Panc1 (cell line): Measurements from ENCODE around the gene PCGF1. TPM values are rescaled to one million over a fixed set of nuclear protein-coding genes. Genes with fewer than 3 reads are reported as not detected.

Source experiments
- ATAC-seq: fragments of 200-7000 bp; cut with Tn5 transposase; 2 replicates; pipeline ENCODE4 v1.9.1; 2020; ENCODE audit warnings: mild to moderate bottlenecking, moderate library complexity
- BruUV-seq: library from RNA; stranded (reverse); fragments of 400-500 nt; replicated peaks from 2 replicates; lab custom pipeline; 2021; lab: Mats Ljungman, UMichigan
- CTCF ChIA-PET: fragments of 300-600 bp; sonication (Branson Sonifier 250); formaldehyde crosslinking; loops from one replicate; lab custom pipeline; 2022; ENCODE audit warnings: antibody characterized with exemption; lab: Charles Lee
- POLR2A ChIA-PET: fragments of 300-600 bp; sonication (Branson Sonifier 250); formaldehyde crosslinking; loops from one replicate; lab custom pipeline; 2022; ENCODE audit warnings: antibody characterized with exemption; lab: Charles Lee
- DNase-seq: peaks from one replicate; pipeline ENCODE4 v3.0.0-alpha.2; 2010; ENCODE audit warnings: low read depth, low spot score
- H3K27ac ChIP-seq: 2 replicates; pipeline ENCODE4 v1.5.1; 2011; ENCODE audit warnings: mild to moderate bottlenecking, low read length, inconsistent platforms
- H3K27me3 ChIP-seq: fragments of 200-500 bp; sonication (Bioruptor generic); 2 replicates; pipeline ENCODE4 v1.6.0; 2014; ENCODE audit warnings: low read length, inconsistent platforms; ENCODE audit not compliant: control insufficient read depth, insufficient read depth
- H3K36me3 ChIP-seq: fragments of 200-500 bp; sonication (Bioruptor generic); 2 replicates; pipeline ENCODE4 v1.5.1; 2014; ENCODE audit warnings: inconsistent platforms, mild to moderate bottlenecking, low read length, moderate library complexity; ENCODE audit not compliant: control insufficient read depth, insufficient read depth
- H3K4me1 ChIP-seq: 2 replicates; pipeline ENCODE4 v1.5.1; 2011; ENCODE audit warnings: inconsistent platforms, mild to moderate bottlenecking, low read length, moderate library complexity; ENCODE audit not compliant: control insufficient read depth, insufficient read depth
- H3K4me3 ChIP-seq, 2 experiments: 2 replicates each; pipeline ENCODE4 v1.5.1; 2011 to 2012; ENCODE audit warnings: low read depth in 2 of 2, low read length in 2 of 2, mild to moderate bottlenecking in 2 of 2, inconsistent platforms in 1 of 2, moderate library complexity in 1 of 2
- H3K9me3 ChIP-seq: fragments of 200-500 bp; sonication (Bioruptor generic); 2 replicates; pipeline ENCODE4 v1.5.1; 2014; ENCODE audit warnings: low read depth, mild to moderate bottlenecking, inconsistent platforms, low read length, moderate library complexity; ENCODE audit not compliant: control insufficient read depth, insufficient read depth
- CTCF ChIP-seq: fragments of 450-650 bp; IDR thresholded peaks from 2 replicates; pipeline ENCODE4 v1.5.1; 2017; ENCODE audit warnings: mild to moderate bottlenecking
- POLR2AphosphoS5 ChIP-seq: IDR thresholded peaks from 2 replicates; pipeline ENCODE4 v1.6.1; 2012; ENCODE audit warnings: mild to moderate bottlenecking, low read depth, low read length, moderate library complexity
- REST ChIP-seq, 2 experiments: IDR thresholded peaks; 2 replicates each; pipeline ENCODE4 v1.6.1; 2011 to 2012; ENCODE audit warnings: low read depth in 2 of 2, control low read depth in 1 of 2, low read length in 1 of 2, mild to moderate bottlenecking in 1 of 2, moderate library complexity in 1 of 2; ENCODE audit not compliant: insufficient read depth in 1 of 2
- SIN3A ChIP-seq: IDR thresholded peaks from 2 replicates; pipeline ENCODE4 v1.6.1; 2012; ENCODE audit warnings: low read depth, mild to moderate bottlenecking, low read length, moderate library complexity, borderline replicate concordance; ENCODE audit not compliant: insufficient read depth
- TCF7L2 ChIP-seq: IDR thresholded peaks from 2 replicates; pipeline ENCODE4 v1.6.1; 2011; ENCODE audit warnings: mild to moderate bottlenecking, low read depth, low read length, inconsistent platforms
- in situ Hi-C: cut with HindIII; loops from 2 replicates; pipeline ENCODE4 v1.10.0; 2016; ENCODE audit warnings: low sequenced_read_pairs, low pct_unique_long_range_greater_than_20kb
- intact Hi-C: fragments of 100-400 bp; cut with micrococcal nuclease; formaldehyde crosslinking; loops from one replicate; pipeline ENCODE4 v1.10.0; 2022; ENCODE audit not compliant: unreplicated experiment
- total RNA-seq: library from RNA; stranded (reverse); gene quantifications from one replicate; pipeline ENCODE4 v1.2.1, GENCODE V29; 2021; ENCODE audit not compliant: unreplicated experiment

Gene PCGF1
- total RNA-seq, 1 experiment from 2014 or later = 36.8 TPM

GRCh38 chr2:74515271-74515980 lies 7.9 kb upstream of the PCGF1 start:
- no peaks in the 10 kb centered on the region for H3K36me3 ChIP-seq
- DNase-seq = no peak
- no peak for ATAC-seq
- no peaks in the 10 kb centered on the region for H3K27me3 ChIP-seq
- in situ Hi-C loops (no loop called here), intact Hi-C loops (no loop called here)
- peak overlapping the region in 1 of 2 experiments; percentile 37; a peak in 1 of 4 replicates for H3K4me3 ChIP-seq
- no peaks in the 10 kb centered on the region for H3K9me3 ChIP-seq
- CTCF ChIA-PET = no interaction called here
- no peak overlapping the region for H3K27ac ChIP-seq
- POLR2A ChIA-PET = no interaction called here
- no TSS peak for BruUV-seq
- no peaks in the 10 kb centered on the region for H3K4me1 ChIP-seq
- TF ChIP-seq CTCF (no peak), TCF7L2 (no peak), REST (IDR thresholded peaks at IDR 0.05; ENCODE audit: insufficient read depth in 1 of 2, low read depth in 2 of 2, low read length in 1 of 2) (no peak), POLR2AphosphoS5 (no peak), SIN3A (no peak)

- TF ChIP-seq POLR2AphosphoS5 (no peak), TCF7L2 (no peak), REST (IDR thresholded peaks at IDR 0.05; ENCODE audit: insufficient read depth in 1 of 2, low read depth in 2 of 2, low read length in 1 of 2) (no peak), SIN3A (no peak), CTCF (no peak)
- H3K9me3 ChIP-seq = no peaks in the 10 kb centered on the region
- no TSS peak for BruUV-seq
- no peak for DNase-seq
- POLR2A ChIA-PET = interaction anchor here (0.7 kb wide), 1 partner anchor 14 kb away, joined by 12 read pairs; no protein-coding TSS in a partner anchor
- ATAC-seq = peak; percentile 32
- peak within 1 kb of the TSS in 1 of 2 experiments; percentile 37; a peak in 1 of 4 replicates for H3K4me3 ChIP-seq
- CTCF ChIA-PET = no interaction called here
- intact Hi-C loops (no loop called here), in situ Hi-C loops (no loop called here)
- H3K27ac ChIP-seq = no peak within 1 kb of the TSS
- H3K27me3 ChIP-seq = no peaks in the 10 kb centered on the region
- no peaks in the 10 kb centered on the region for H3K4me1 ChIP-seq
- H3K36me3 ChIP-seq = no peaks in the 10 kb centered on the region
These were observed 7.1 kb upstream of the PCGF1 start, which contains the start of gene TLX2 for GRCh38 chr2:74514368-74515270. TLX2 (plus strand) TSS chr2:74514450; CDS start chr2:74514807, 357 bp downstream.
